ENCODE data around the gene AK5.

AK5 gene

DNA sequence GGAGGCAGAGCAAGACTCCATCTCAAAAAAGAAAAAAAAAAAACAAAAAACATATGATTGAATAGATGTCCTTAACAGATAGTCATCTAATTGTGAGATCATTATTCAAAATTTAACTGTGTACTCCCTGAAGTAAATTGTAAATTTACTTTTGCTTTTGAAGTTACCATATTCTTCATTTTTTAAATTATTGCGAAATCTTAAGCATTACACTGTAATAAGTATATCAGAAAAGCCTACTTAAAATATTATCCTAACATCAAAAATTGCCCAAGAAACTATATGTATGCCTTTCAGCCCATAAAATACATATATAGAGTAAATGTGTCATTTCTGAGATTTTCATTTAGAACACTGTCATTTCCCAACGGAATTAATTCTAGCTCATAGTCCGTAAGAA is 91.9 kb downstream of the AK5 start:
- DNase-seq (ENCODE audit: low read depth) = no peak
- no peak overlapping the region for H3K4me3 ChIP-seq (ENCODE audit: low read depth, low read length)
- TF ChIP-seq, protein P1, sequence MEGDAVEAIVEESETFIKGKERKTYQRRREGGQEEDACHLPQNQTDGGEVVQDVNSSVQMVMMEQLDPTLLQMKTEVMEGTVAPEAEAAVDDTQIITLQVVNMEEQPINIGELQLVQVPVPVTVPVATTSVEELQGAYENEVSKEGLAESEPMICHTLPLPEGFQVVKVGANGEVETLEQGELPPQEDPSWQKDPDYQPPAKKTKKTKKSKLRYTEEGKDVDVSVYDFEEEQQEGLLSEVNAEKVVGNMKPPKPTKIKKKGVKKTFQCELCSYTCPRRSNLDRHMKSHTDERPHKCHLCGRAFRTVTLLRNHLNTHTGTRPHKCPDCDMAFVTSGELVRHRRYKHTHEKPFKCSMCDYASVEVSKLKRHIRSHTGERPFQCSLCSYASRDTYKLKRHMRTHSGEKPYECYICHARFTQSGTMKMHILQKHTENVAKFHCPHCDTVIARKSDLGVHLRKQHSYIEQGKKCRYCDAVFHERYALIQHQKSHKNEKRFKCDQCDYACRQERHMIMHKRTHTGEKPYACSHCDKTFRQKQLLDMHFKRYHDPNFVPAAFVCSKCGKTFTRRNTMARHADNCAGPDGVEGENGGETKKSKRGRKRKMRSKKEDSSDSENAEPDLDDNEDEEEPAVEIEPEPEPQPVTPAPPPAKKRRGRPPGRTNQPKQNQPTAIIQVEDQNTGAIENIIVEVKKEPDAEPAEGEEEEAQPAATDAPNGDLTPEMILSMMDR (IDR thresholded peaks at IDR 0.05; ENCODE audit: insufficient read depth, low read depth, low read length, missing control alignments) = no peak

- no peak overlapping the region for H3K4me3 ChIP-seq (ENCODE audit: low read depth, low read length)
- no peak for DNase-seq (ENCODE audit: low read depth)
- TF ChIP-seq, protein P1 (IDR thresholded peaks at IDR 0.05; ENCODE audit: insufficient read depth, low read depth, low read length, missing control alignments) = no peak
Measured at GRCh38 chr1:77375541-77375940, 93.7 kb downstream of the AK5 start.

- DNase-seq (ENCODE audit: low read depth) = no peak
- TF ChIP-seq, protein P1 (IDR thresholded peaks at IDR 0.05; ENCODE audit: insufficient read depth, low read depth, low read length, missing control alignments) = no peak
- no peak overlapping the region for H3K4me3 ChIP-seq (ENCODE audit: low read depth, low read length)
Measured at GRCh38 chr1:77375990-77376389, 94.2 kb downstream of the AK5 start.

DNA sequence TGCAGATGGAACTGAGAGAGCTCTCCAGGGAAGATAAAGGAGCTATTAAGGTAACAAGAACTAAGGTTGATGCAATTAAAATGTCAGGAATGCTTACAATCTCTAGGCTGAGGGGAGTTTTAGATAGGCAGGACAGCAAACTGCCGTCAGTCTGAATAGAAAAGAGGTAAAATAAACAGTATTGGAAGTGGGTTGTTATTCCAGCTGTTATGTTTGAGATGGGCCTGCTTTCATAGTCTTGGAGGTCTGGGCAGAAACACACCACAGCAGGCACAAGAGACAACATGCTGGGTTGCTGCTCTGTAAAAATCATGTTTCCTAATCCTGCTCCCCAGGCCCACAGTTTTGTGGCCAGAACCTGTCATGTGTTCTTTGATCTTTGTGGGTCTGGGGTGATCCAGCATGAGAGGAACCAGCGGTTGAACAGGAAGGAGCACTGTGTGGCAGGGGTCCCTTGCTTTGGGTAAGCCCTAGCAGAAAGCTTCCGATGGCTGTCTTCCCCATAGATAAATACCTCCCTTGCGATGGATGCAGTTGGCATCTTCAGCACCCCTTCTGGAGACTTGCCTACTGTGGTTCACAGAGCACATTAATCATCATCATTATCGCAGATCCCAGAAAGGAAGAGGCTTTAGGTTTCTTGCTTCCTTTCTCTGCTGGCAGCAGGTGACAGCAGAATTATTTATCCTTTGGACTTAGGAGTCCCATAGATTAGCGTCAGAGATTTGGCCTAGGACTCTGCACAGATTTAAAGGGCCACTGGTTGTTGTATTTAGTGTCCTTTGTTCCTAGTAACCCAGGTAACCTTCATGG is 97.1 kb downstream of the AK5 start:
- DNase-seq (ENCODE audit: low read depth) = no peak
- H3K4me3 ChIP-seq (ENCODE audit: low read depth, low read length) = no peak overlapping the region
- TF ChIP-seq, protein P1 (IDR thresholded peaks at IDR 0.05; ENCODE audit: insufficient read depth, low read depth, low read length, missing control alignments) = no peak

GRCh38 chr1:77382366-77382765 is 100.5 kb downstream of the AK5 start:
- no peak for DNase-seq (ENCODE audit: low read depth)
- TF ChIP-seq, protein P1 (IDR thresholded peaks at IDR 0.05; ENCODE audit: insufficient read depth, low read depth, low read length, missing control alignments) = no peak
- H3K4me3 ChIP-seq (ENCODE audit: low read depth, low read length) = no peak overlapping the region

- H3K4me3 ChIP-seq (ENCODE audit: low read depth, low read length) = no peak overlapping the region
- TF ChIP-seq, protein P1 (IDR thresholded peaks at IDR 0.05; ENCODE audit: insufficient read depth, low read depth, low read length, missing control alignments) = no peak
- no peak for DNase-seq (ENCODE audit: low read depth)
Measured at GRCh38 chr1:77383236-77383635, 101.4 kb downstream of the AK5 start.

- TF ChIP-seq, protein P1 (IDR thresholded peaks at IDR 0.05; ENCODE audit: insufficient read depth, low read depth, low read length, missing control alignments) = no peak
Measured at GRCh38 chr1:77385551-77385950, 103.7 kb downstream of the AK5 start.

More at GRCh38 chr1:77385551-77385950, 103.7 kb downstream of the AK5 start:
- no peak for DNase-seq (ENCODE audit: low read depth)
- H3K4me3 ChIP-seq (ENCODE audit: low read depth, low read length) = no peak overlapping the region

Data from GM12865 (cell line).